LoVo (cell line): Measurements from ENCODE around the gene CCNJ.
"Not testable (repeated sequence)": the region's sequence is repeated elsewhere in the genome, so short reads cannot be mapped to it uniquely, and the experiment has no call there.

Experiments
- DNase-seq: peaks from one replicate; pipeline ENCODE4 v3.0.0-alpha.2; 2016; ENCODE audit warnings: low spot score

CCNJ gene, protein sequence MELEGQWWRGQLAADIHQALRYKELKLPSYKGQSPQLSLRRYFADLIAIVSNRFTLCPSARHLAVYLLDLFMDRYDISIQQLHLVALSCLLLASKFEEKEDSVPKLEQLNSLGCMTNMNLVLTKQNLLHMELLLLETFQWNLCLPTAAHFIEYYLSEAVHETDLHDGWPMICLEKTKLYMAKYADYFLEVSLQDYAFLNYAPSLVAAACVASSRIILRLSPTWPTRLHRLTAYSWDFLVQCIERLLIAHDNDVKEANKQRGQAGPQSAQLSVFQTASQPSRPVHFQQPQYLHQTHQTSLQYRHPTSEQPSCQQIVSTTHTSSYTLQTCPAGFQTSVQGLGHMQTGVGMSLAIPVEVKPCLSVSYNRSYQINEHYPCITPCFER

GRCh38 chr10:96043033-96043892, at the start of gene CCNJ:
Gene CCNJ (plus strand): TSS chr10:96043583. CDS start chr10:96044394, 811 bp downstream.
- peak; percentile 93 for DNase-seq

DNA sequence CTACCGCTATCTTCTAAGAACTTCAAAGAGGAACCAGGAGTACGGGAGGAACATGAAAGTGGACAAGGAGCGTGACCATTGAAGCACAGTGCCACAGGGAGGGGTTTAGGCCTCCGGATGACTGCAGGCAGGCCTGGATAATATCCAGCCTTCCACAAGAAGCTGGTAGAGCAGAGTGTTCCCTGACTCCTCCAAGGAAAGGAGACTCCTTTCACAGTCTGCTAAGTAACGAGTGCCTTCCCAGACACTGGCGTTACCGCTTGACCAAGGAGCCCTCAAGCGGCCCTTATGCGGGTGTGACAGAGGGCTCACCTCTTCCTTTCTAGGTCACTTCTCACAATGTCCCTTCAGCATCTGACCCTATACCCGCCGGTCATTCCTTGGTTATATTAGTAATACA, 49.0 kb upstream of the CCNJ start:
- not testable (repeated sequence) for DNase-seq

- DNase-seq = no peak
Observed at GRCh38 chr10:95998255-95998784, 45.1 kb upstream of the CCNJ start.

GRCh38 chr10:96013956-96014355, 29.4 kb upstream of the CCNJ start:
- DNase-seq = no peak

- DNase-seq = no peak
Observed at GRCh38 chr10:96014473-96015102, 28.8 kb upstream of the CCNJ start.

- DNase-seq = peak; percentile 76
Observed at GRCh38 chr10:96017191-96017687, 26.1 kb upstream of the CCNJ start.

DNA sequence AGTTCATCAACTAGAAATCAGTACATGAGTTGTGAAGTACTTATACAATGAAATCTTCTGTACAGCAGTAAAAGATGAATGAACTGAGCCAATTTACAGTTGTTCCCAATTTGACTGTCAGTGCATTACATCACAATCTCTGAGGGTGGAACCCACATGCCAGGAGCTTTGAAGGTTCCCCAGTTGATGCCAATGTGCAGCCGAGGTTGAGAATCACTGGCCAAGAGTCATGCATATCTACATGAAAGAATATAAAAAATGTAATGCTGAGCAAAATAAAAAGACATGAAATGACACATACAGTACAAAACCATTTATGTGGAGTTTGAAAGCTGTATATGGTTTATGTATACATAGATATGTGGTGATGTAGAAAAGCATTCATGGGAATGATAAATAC, 22.1 kb upstream of the CCNJ start:
- DNase-seq = no peak

DNA sequence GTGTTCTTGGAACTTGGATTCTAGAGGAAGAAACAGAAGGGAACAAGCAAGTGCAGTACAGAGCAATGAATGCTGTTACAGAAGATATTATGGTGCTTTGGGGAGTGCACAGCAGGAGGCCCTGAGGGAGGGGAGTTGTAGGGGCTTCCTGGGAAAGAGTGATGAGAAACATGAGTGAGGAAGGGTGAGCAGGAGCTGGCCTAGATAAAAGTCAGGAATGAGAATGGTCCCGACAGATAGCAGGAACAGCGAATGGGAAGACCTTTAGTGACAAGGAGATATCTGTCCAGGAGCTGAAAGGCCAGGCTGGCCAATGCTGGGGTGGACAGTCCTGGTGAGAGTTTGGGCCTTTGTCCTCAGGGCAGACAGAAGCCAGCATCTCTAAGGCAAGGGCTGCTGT, 20.6 kb upstream of the CCNJ start:
- DNase-seq = no peak

- DNase-seq = no peak
Observed at GRCh38 chr10:96023168-96023567, 20.2 kb upstream of the CCNJ start.

DNA sequence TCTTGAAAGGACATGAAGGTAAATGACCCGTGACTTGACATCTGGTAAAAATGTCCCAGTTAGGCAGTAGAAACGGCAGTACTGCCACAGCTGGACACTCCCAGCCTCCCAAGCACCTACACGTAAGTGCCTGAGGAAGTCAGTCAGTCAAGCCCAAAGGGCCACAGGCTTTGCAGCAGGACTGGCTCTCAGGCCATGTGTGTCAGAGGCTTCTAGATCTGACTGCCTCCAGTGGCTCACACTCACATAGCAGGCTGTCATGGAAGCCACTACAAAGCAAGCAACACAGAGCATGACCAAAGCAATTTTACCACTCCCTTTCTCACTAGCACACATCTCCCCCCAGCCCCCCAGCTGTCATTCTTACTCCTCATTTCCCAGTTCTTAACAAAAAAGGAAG, 17.8 kb upstream of the CCNJ start:
- no peak for DNase-seq

- DNase-seq = no peak
Observed at GRCh38 chr10:96034625-96035024, 8.8 kb upstream of the CCNJ start.

GRCh38 chr10:96038476-96039387, 4.7 kb upstream of the CCNJ start:
- DNase-seq = no peak

GRCh38 chr10:96041146-96041545, 2.2 kb upstream of the CCNJ start:
- DNase-seq = no peak

GRCh38 chr10:96043893-96044715, 721 bp downstream of the CCNJ start:
- DNase-seq = peak; percentile 40

GRCh38 chr10:96044736-96045135, 1.4 kb downstream of the CCNJ start:
- DNase-seq = no peak

DNA sequence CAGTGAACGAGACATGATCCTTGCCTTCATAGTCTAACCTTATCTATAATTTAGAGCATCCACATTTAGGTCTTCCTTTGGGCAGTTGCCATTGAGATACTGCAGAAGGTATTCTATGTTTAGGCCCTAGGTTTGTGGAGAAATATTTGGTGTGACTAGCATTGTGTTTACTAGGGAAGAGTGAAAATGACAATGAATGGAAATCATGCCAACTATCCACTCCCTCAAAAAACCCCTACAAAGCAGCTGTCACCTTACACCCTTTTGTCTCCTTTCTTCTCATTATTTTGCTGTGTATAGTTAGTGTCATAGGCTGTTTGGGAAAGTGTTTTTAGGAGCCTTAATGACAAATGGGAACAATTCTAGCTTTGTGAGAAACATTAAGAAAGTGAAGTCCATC, 3.2 kb downstream of the CCNJ start:
- DNase-seq = no peak

- DNase-seq = no peak
Observed at GRCh38 chr10:96047004-96047649, 3.7 kb downstream of the CCNJ start.

DNA sequence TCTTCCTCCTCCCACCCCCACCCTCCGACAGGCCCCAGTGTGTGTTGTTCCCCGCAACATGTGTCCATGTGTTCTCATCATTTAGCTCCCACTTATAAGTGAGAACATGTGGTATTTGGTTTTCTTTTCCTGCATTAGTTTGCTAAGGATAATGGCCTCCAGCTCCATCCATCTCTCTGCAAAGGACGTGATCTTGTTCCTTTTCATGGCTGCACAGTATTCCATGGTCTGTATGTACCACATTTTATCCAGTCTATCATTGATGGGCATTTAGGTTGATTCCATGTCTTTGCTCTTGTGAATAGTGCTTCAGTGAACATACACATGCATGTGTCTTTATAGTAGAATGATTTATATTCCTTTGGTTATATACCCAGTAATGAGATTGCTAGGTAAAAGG, 4.5 kb downstream of the CCNJ start:
- not testable (repeated sequence) for DNase-seq

DNA sequence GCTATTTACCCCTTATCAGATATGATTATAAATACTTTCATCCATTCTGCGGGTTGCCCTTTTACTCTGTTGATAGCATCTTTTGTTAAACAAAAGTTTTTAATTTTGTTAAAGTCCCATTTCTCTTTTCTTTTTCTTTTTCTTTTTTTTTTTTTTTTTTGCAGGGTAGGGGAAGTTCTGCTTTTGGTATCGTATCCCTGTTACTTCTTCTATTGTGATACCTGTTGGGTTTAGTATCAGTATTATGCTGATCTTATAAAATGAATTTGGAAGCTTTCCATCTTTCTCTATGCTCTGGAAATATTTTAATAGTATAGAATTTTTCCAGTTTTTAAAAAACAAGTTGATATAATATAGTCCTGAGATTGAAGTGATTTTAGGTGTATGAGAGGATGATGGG, 6.0 kb downstream of the CCNJ start:
- DNase-seq = no peak

GRCh38 chr10:96053985-96054384, 10.6 kb downstream of the CCNJ start:
- DNase-seq = no peak
